ENCODE results near the gene CMTM1. TPM values are rescaled to one million over a fixed set of nuclear protein-coding genes. Genes with fewer than 3 reads are reported as not detected.

The CMTM1 gene
- total and polyA plus RNA-seq, 2 donors (not counting 3 experiments of a cell fraction or from before 2014, with no cell fraction given) = 3.0 to 12.3 TPM

DNA sequence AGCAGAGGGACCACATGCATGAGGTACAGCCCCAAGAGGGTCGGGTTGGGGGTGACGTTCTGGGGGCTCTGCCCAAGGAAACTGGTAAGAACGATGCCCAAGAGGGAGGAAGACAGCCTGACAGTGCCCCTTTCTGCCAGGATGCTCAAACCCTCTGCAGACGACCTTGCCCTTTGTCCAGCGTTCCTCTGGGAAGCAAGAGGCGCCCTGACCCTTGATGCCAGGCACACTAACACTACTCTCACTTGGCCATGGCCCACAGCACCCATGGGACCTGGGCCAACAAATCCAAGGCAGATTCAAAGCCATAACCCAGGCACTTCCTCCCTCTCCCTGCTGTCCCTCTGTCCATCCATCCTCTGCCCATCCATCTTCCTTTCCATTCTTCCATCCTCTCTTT lies 36.8 kb upstream of the CMTM1 start:
- BruUV-seq (replicated peaks) = no TSS peak
- no peak overlapping the region for H3K9ac ChIP-seq (replicated peaks; ENCODE audit: extremely low read depth, insufficient read depth, low read length)
- H3K27me3 ChIP-seq (ENCODE audit: control insufficient read depth in 2 of 2, insufficient read depth in 2 of 2, low read length in 2 of 2) = no peaks in the 10 kb centered on the region
- ChIA-PET POLR2A (no interaction called here), CTCF (no interaction called here)
- no peaks in the 10 kb centered on the region for H3K79me2 ChIP-seq (ENCODE audit: control insufficient read depth, insufficient read depth, low read length)
- no peaks in the 10 kb centered on the region for H3K9me1 ChIP-seq (replicated peaks; ENCODE audit: control insufficient read depth, extremely low read depth, insufficient read depth, low read length)
- intact Hi-C loops (cut with micrococcal nuclease) (no loop called here), dilution Hi-C loops (cut with MboI; ENCODE audit: extremely low pct_ligation_motif_present, low sequenced_read_pairs) (no loop called here)
- no peak overlapping the region for H3K27ac ChIP-seq (ENCODE audit: insufficient read depth, low read depth, low read length)
- H2AFZ ChIP-seq (ENCODE audit: low read depth, low read length) = no peak overlapping the region
- TF ChIP-seq MYC (IDR thresholded peaks at IDR 0.05; ENCODE audit: low read depth, low read length) (no peak), MAX (IDR thresholded peaks at IDR 0.05; ENCODE audit: insufficient read depth, insufficient read length) (no peak), CTCF (IDR thresholded peaks at IDR 0.05; ENCODE audit: extremely low read depth in 1 of 2, insufficient read depth in 1 of 2, low read depth in 1 of 2, low read length in 2 of 2) (no peak), GATA2 (IDR thresholded peaks at IDR 0.05; ENCODE audit: insufficient read depth, insufficient read length, low read depth, low read length) (no peak), POLR2AphosphoS5 (IDR thresholded peaks at IDR 0.05; ENCODE audit: insufficient read depth, low read depth, low read length) (no peak)
- no peaks in the 10 kb centered on the region for H4K20me1 ChIP-seq (replicated peaks; ENCODE audit: control insufficient read depth, extremely low read depth, insufficient read depth, low read length)
- H3K9me3 ChIP-seq (replicated peaks; ENCODE audit: control insufficient read depth, insufficient read depth, low read length) = no peaks in the 10 kb centered on the region
- peaks cover 0 to 11% of the 10 kb centered on the region in 2 experiments for H3K36me3 ChIP-seq (ENCODE audit: control insufficient read depth in 2 of 2, extremely low read depth in 1 of 2, insufficient read depth in 2 of 2, low read length in 2 of 2)
- DNase-seq (ENCODE audit: low read depth, low spot score) = no peak
- no peak for FAIRE-seq
- no peak overlapping the region for H3K4me3 ChIP-seq (replicated peaks in 1 of 3; ENCODE audit: insufficient read depth in 1 of 3, low read depth in 1 of 3, low read length in 3 of 3)
- no peak overlapping the region for H3K4me2 ChIP-seq (ENCODE audit: insufficient read depth, low read length)
- peaks cover 4% of the 10 kb centered on the region for H3K4me1 ChIP-seq (ENCODE audit: control insufficient read depth, extremely low read depth, insufficient read depth, low read length)

DNA sequence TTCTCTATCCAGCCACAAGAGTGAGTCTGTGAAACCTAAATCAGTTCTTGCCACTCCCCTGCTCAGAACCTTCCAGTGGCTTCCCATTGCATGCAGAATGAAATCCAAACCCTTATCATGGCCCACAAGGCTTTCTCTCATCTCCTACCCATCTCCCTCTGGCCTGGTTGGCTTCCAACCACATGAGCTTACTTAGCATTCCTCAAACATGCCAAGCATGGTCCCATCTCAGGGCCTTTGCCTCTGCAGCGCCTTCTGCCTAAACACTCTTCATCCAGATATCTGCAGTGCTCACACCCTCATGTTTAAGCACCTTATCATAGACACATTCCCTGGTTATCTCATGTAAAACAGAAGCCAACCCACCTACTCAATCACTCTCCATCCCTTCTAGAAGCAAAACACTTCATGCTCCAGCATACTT lies 31.9 kb upstream of the CMTM1 start:
- H3K27me3 ChIP-seq (ENCODE audit: control insufficient read depth in 2 of 2, insufficient read depth in 2 of 2, low read length in 2 of 2) = no peaks in the 10 kb centered on the region
- ChIA-PET POLR2A (no interaction called here), CTCF (no interaction called here)
- TF ChIP-seq MYC (IDR thresholded peaks at IDR 0.05; ENCODE audit: low read depth, low read length) = no peak
- TF ChIP-seq CTCF (IDR thresholded peaks at IDR 0.05; ENCODE audit: extremely low read depth in 1 of 2, insufficient read depth in 1 of 2, low read depth in 1 of 2, low read length in 2 of 2) = no peak
- no peak for TF ChIP-seq MAX (IDR thresholded peaks at IDR 0.05; ENCODE audit: insufficient read depth, insufficient read length)
- TF ChIP-seq POLR2AphosphoS5 (IDR thresholded peaks at IDR 0.05; ENCODE audit: insufficient read depth, low read depth, low read length) = no peak
- TF ChIP-seq FOS (IDR thresholded peaks at IDR 0.05; ENCODE audit: borderline replicate concordance, insufficient read depth, low read length) = no peak
- no peak for TF ChIP-seq POLR2A (IDR thresholded peaks at IDR 0.05; ENCODE audit: low read depth, low read length)
- TF ChIP-seq EZH2 (IDR thresholded peaks at IDR 0.05; ENCODE audit: borderline replicate concordance, low read depth, low read length, severe bottlenecking) = no peak
- no peak for TF ChIP-seq GATA2 (IDR thresholded peaks at IDR 0.05; ENCODE audit: insufficient read depth, insufficient read length, low read depth, low read length)
- no peak for TF ChIP-seq JUN (IDR thresholded peaks at IDR 0.05; ENCODE audit: borderline replicate concordance, insufficient read depth, insufficient read length, low read depth)
- H3K4me2 ChIP-seq (ENCODE audit: insufficient read depth, low read length) = no peak overlapping the region
- H3K4me3 ChIP-seq (replicated peaks in 1 of 3; ENCODE audit: insufficient read depth in 1 of 3, low read depth in 1 of 3, low read length in 3 of 3) = no peak overlapping the region
- H3K9me1 ChIP-seq (replicated peaks; ENCODE audit: control insufficient read depth, extremely low read depth, insufficient read depth, low read length) = no peaks in the 10 kb centered on the region
- intact Hi-C loops (cut with micrococcal nuclease) (no loop called here), dilution Hi-C loops (cut with MboI; ENCODE audit: extremely low pct_ligation_motif_present, low sequenced_read_pairs) (no loop called here)
- peaks cover 0 to 13% of the 10 kb centered on the region in 2 experiments for H3K36me3 ChIP-seq (ENCODE audit: control insufficient read depth in 2 of 2, extremely low read depth in 1 of 2, insufficient read depth in 2 of 2, low read length in 2 of 2)
- H2AFZ ChIP-seq (ENCODE audit: low read depth, low read length) = no peak overlapping the region
- H3K79me2 ChIP-seq (ENCODE audit: control insufficient read depth, insufficient read depth, low read length) = no peaks in the 10 kb centered on the region
- H3K4me1 ChIP-seq (ENCODE audit: control insufficient read depth, extremely low read depth, insufficient read depth, low read length) = no peaks in the 10 kb centered on the region
- no TSS peak for BruUV-seq (replicated peaks)
- no peak overlapping the region for H3K27ac ChIP-seq (ENCODE audit: insufficient read depth, low read depth, low read length)
- H3K9ac ChIP-seq (replicated peaks; ENCODE audit: extremely low read depth, insufficient read depth, low read length) = no peak overlapping the region
- no peaks in the 10 kb centered on the region for H4K20me1 ChIP-seq (replicated peaks; ENCODE audit: control insufficient read depth, extremely low read depth, insufficient read depth, low read length)
- FAIRE-seq = no peak
- no peaks in the 10 kb centered on the region for H3K9me3 ChIP-seq (replicated peaks; ENCODE audit: control insufficient read depth, insufficient read depth, low read length)
- no peak for DNase-seq (ENCODE audit: low read depth, low spot score)

Measured in endothelial cell of umbilical vein (primary cell).